Activated CD4-positive, alpha-beta T cell treated with anti-CD3 and anti-CD28 coated beads, Interleukin-2, amount 50 U/mL, for 4 hours (primary cell): ENCODE data around the gene IPO7.

ENCODE experiments used
- DNase-seq, 2 experiments: peaks; one replicate each; pipeline ENCODE4 v3.0.0-alpha.2; 2020

The IPO7 gene

DNA sequence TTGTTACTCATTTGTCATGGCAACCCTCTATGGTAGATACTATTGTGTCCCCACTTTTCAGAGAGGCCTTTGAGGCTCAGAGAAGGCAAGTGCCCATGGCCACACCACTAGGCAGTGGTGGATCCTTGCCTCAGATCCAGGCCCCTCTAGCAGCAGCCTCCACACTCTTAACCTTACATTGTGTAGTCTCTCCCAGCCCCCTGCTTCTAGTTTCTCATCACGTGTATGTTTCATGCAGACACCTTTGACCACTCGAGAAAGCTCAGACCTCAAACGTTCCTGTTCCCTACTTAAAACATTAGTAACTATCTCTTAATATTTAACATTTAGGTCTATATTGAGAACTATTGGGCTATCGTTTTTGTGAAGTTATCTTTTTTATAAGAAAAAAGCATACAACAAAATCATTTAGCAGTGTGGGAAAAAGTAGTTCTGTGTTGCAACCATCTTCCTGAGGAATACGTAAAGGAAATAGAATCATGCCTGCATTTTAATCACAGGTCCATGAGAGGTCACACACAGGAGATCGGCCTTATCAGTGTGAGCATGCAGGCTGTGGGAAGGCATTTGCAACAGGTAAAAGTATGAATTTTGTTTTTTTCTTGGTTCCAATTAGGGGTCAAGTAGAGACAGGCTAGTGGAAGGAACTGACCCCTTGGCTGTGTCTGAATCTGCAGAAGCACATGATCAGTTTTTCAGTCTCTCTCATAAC, 111.5 kb downstream of the IPO7 start:
- no peak for DNase-seq
